HEK293 (cell line): Measurements from ENCODE around the gene DDX20.
A peak's percentile ranks its signal among the peaks of the same experiment; 100 is the strongest.

Experiments
- CTCF ChIA-PET: fragments of 350-600 bp; formaldehyde crosslinking; extraction: SDS; loops from one replicate; lab custom pipeline; 2021; ENCODE audit warnings: antibody characterized with exemption; lab: Yijun Ruan, JAX
- POLR2A ChIA-PET: fragments of 300-600 bp; formaldehyde crosslinking; extraction: SDS; loops from one replicate; lab custom pipeline; 2020; ENCODE audit warnings: antibody characterized with exemption, inconsistent platforms; lab: Yijun Ruan, JAX
- H3K27ac ChIP-seq: fragments of 200-500 bp; sonication (Bioruptor generic); 2 replicates; pipeline ENCODE4 v1.5.1; 2014; ENCODE audit warnings: low read depth, low read length, control low read depth, inconsistent platforms; ENCODE audit errors: extremely low read depth
- H3K36me3 ChIP-seq, 2 experiments: fragments of 200-500 bp in 1 of 2; sonication (Bioruptor generic) in 1 of 2; 1 replicate in 1 of 2; 2 replicates in 1 of 2; pipeline ENCODE4 v1.5.1; 2014 to 2017; ENCODE audit warnings: inconsistent platforms in 2 of 2, low read length in 2 of 2; ENCODE audit not compliant: control insufficient read depth in 2 of 2, insufficient read depth in 1 of 2
- H3K4me1 ChIP-seq: fragments of 200-500 bp; sonication (Bioruptor generic); 2 replicates; pipeline ENCODE4 v1.5.1; 2014; ENCODE audit warnings: mild to moderate bottlenecking, low read length, inconsistent platforms; ENCODE audit not compliant: control insufficient read depth, insufficient read depth
- H3K4me3 ChIP-seq: 2 replicates; pipeline ENCODE4 v1.5.1; 2011; ENCODE audit warnings: low read depth, mild to moderate bottlenecking, control low read depth, low read length, moderate library complexity
- H3K9me3 ChIP-seq: fragments of 200-500 bp; sonication (Bioruptor generic); 2 replicates; pipeline ENCODE4 v1.5.1; 2014; ENCODE audit warnings: low read depth, low read length, inconsistent platforms; ENCODE audit not compliant: control insufficient read depth, insufficient read depth
- BCL11B ChIP-seq: fragments of 450-650 bp; formaldehyde crosslinking; IDR thresholded peaks from 2 replicates; pipeline ENCODE4 v1.5.1; 2016; ENCODE audit warnings: low read depth, missing biosample characterization, missing genetic modification characterization
- EGR2 ChIP-seq: fragments of 450-650 bp; formaldehyde crosslinking; IDR thresholded peaks from 2 replicates; pipeline ENCODE4 v1.5.1; 2016; ENCODE audit warnings: low read depth, missing biosample characterization, missing genetic modification characterization
- GFI1B ChIP-seq: fragments of 450-650 bp; formaldehyde crosslinking; IDR thresholded peaks from 2 replicates; pipeline ENCODE4 v1.5.1; 2016; ENCODE audit warnings: missing biosample characterization, missing genetic modification characterization
- SP3 ChIP-seq: fragments of 450-650 bp; formaldehyde crosslinking; IDR thresholded peaks from 2 replicates; pipeline ENCODE4 v1.5.1; 2016; ENCODE audit warnings: missing biosample characterization, missing genetic modification characterization
- ZFP69B ChIP-seq: fragments of 450-650 bp; formaldehyde crosslinking; IDR thresholded peaks from 2 replicates; pipeline ENCODE4 v1.5.1; 2016; ENCODE audit warnings: missing biosample characterization, missing genetic modification characterization
- ZNF114 ChIP-seq: fragments of 450-650 bp; formaldehyde crosslinking; IDR thresholded peaks from 2 replicates; pipeline ENCODE4 v1.5.0; 2017; ENCODE audit warnings: missing biosample characterization, missing genetic modification characterization
- ZNF174 ChIP-seq: fragments of 450-650 bp; formaldehyde crosslinking; IDR thresholded peaks from 2 replicates; pipeline ENCODE4 v1.5.0; 2017; ENCODE audit warnings: missing biosample characterization, mild to moderate bottlenecking, missing genetic modification characterization
- ZNF274 ChIP-seq, 2 experiments: fragments of 200-500 bp in 1 of 2; fragments of 450-650 bp in 1 of 2; sonication (Bioruptor generic) in 1 of 2; formaldehyde crosslinking in 1 of 2; IDR thresholded peaks; 2 replicates each; pipeline versions ENCODE4 v1.5.1 to v1.6.1; 2014 to 2016; ENCODE audit warnings: borderline replicate concordance in 1 of 2, inconsistent platforms in 1 of 2, low read length in 1 of 2, missing biosample characterization in 1 of 2, missing genetic modification characterization in 1 of 2
- ZNF350 ChIP-seq: fragments of 450-650 bp; formaldehyde crosslinking; IDR thresholded peaks from 2 replicates; pipeline ENCODE4 v1.5.0; 2017; ENCODE audit warnings: missing biosample characterization, mild to moderate bottlenecking, missing genetic modification characterization
- ZNF37A ChIP-seq: fragments of 450-650 bp; IDR thresholded peaks from 2 replicates; pipeline ENCODE4 v1.5.1; 2018; ENCODE audit warnings: missing biosample characterization, missing genetic modification characterization
- ZNF514 ChIP-seq: fragments of 450-650 bp; formaldehyde crosslinking; IDR thresholded peaks from 2 replicates; pipeline ENCODE4 v1.5.1; 2016; ENCODE audit warnings: missing biosample characterization, missing genetic modification characterization
- ZNF530 ChIP-seq: fragments of 450-650 bp; formaldehyde crosslinking; IDR thresholded peaks from 2 replicates; pipeline ENCODE4 v1.5.1; 2016; ENCODE audit warnings: low read depth, missing biosample characterization, missing genetic modification characterization
- ZNF560 ChIP-seq: fragments of 450-650 bp; formaldehyde crosslinking; IDR thresholded peaks from 2 replicates; pipeline ENCODE4 v1.5.1; 2017; ENCODE audit warnings: missing biosample characterization, missing genetic modification characterization, borderline replicate concordance
- ZNF621 ChIP-seq: fragments of 450-650 bp; formaldehyde crosslinking; IDR thresholded peaks from 2 replicates; pipeline ENCODE4 v1.5.1; 2017; ENCODE audit warnings: missing biosample characterization, missing genetic modification characterization
- ZNF658 ChIP-seq: fragments of 450-650 bp; formaldehyde crosslinking; IDR thresholded peaks from 2 replicates; pipeline ENCODE4; 2016; ENCODE audit warnings: missing biosample characterization, missing genetic modification characterization
- ZNF792 ChIP-seq: fragments of 450-650 bp; formaldehyde crosslinking; IDR thresholded peaks from 2 replicates; pipeline ENCODE4 v1.5.1; 2016; ENCODE audit warnings: missing biosample characterization, missing genetic modification characterization
- TF ChIP-seq, protein P1 (sequence below): fragments of 450-650 bp; formaldehyde crosslinking; IDR thresholded peaks from 2 replicates; pipeline ENCODE4 v1.5.1; 2016; ENCODE audit warnings: missing biosample characterization, missing genetic modification characterization
- TF ChIP-seq, protein P2 (sequence below): fragments of 450-650 bp; formaldehyde crosslinking; conservative IDR thresholded peaks from 2 replicates; pipeline ENCODE4 v1.5.1; 2016; ENCODE audit warnings: low read depth, missing biosample characterization, missing genetic modification characterization
- TF ChIP-seq, protein P3 (sequence below): fragments of 450-650 bp; formaldehyde crosslinking; IDR thresholded peaks from 2 replicates; pipeline ENCODE4 v1.5.1; 2017; ENCODE audit warnings: missing biosample characterization, missing genetic modification characterization
- TF ChIP-seq, protein P4 (sequence below): fragments of 450-650 bp; formaldehyde crosslinking; optimal IDR thresholded peaks from 2 replicates; pipeline ENCODE3; 2016; ENCODE audit warnings: missing biosample characterization, mild to moderate bottlenecking, missing genetic modification characterization
- TF ChIP-seq, protein P5 (sequence below): fragments of 450-650 bp; formaldehyde crosslinking; IDR thresholded peaks from 2 replicates; pipeline ENCODE4 v1.5.0; 2017; ENCODE audit warnings: missing biosample characterization, missing genetic modification characterization, borderline replicate concordance

Gene DDX20, protein sequence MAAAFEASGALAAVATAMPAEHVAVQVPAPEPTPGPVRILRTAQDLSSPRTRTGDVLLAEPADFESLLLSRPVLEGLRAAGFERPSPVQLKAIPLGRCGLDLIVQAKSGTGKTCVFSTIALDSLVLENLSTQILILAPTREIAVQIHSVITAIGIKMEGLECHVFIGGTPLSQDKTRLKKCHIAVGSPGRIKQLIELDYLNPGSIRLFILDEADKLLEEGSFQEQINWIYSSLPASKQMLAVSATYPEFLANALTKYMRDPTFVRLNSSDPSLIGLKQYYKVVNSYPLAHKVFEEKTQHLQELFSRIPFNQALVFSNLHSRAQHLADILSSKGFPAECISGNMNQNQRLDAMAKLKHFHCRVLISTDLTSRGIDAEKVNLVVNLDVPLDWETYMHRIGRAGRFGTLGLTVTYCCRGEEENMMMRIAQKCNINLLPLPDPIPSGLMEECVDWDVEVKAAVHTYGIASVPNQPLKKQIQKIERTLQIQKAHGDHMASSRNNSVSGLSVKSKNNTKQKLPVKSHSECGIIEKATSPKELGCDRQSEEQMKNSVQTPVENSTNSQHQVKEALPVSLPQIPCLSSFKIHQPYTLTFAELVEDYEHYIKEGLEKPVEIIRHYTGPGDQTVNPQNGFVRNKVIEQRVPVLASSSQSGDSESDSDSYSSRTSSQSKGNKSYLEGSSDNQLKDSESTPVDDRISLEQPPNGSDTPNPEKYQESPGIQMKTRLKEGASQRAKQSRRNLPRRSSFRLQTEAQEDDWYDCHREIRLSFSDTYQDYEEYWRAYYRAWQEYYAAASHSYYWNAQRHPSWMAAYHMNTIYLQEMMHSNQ

DNA sequence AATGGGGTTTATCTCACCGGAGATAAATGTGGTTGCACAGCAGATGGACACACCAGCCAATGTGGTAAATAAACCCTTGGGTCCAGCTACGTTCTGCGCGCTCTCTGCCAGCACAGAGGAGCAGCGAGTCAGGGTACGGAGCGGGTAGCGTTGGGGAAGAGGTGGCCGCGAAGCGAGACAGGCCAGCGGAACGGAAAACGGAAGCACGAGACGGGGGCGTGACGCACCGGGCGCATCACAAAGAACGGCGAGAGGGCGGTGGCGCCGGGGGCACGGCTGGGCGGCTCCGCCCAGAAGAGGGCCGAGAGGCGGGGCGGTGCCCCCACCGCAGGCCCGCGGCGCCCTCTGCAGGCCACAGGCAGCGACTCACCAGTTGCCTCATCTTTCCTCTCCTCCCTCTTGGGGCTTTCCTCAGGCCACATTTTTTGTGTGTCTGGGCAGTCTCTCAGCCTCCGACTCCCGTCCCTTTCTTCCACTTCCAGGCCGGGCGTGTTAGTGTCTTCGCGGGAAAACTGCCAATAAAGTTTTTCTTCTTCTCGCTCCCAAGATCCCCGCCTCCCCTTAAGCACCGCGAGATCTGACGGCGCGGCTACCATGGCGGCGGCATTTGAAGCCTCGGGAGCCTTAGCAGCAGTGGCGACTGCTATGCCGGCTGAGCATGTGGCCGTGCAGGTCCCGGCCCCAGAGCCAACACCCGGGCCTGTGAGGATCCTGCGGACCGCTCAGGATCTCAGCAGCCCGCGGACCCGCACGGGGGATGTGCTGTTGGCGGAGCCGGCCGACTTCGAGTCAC, at the start of gene DDX20:
Gene DDX20, plus strand, starts transcription at position 571 of the 793 bp plus-strand sequence. Its CDS starts 24 bp downstream, at position 595.
- Histone ChIP-seq H3K27ac (peak within 1 kb of the TSS; percentile 72), H3K4me1 (peaks cover 4% of the 10 kb centered on the region; the same call in 1 of the 2 replicates), H3K4me3 (peak within 1 kb of the TSS; percentile 91), H3K36me3 (peaks cover 7 to 33% of the 10 kb centered on the region in 2 experiments), H3K9me3 (no peaks in the 10 kb centered on the region)
- ChIA-PET CTCF (interaction anchor here (0.6 to 3.8 kb wide), 15 partner anchors 9 to 341 kb away, joined by 3 to 38 read pairs (median 4); no protein-coding TSS in a partner anchor), POLR2A (interaction anchor here (0.6 to 2.4 kb wide), 6 partner anchors 8 to 247 kb away, joined by 3 to 13 read pairs (median 4); partner anchors contain the start of gene INKA2)
- TF ChIP-seq, protein P1, sequence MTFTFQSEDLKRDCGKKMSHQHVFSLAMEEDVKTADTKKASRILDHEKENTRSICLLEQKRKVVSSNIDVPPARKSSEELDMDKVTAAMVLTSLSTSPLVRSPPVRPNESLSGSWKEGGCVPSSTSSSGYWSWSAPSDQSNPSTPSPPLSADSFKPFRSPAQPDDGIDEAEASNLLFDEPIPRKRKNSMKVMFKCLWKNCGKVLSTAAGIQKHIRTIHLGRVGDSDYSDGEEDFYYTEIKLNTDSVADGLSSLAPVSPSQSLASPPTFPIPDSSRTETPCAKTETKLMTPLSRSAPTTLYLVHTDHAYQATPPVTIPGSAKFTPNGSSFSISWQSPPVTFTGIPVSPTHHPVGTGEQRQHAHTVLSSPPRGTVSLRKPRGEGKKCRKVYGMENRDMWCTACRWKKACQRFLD (tag by site-specific recombination) = no peak; the same call in 1 of the 2 replicates
- TF ChIP-seq, protein P2, sequence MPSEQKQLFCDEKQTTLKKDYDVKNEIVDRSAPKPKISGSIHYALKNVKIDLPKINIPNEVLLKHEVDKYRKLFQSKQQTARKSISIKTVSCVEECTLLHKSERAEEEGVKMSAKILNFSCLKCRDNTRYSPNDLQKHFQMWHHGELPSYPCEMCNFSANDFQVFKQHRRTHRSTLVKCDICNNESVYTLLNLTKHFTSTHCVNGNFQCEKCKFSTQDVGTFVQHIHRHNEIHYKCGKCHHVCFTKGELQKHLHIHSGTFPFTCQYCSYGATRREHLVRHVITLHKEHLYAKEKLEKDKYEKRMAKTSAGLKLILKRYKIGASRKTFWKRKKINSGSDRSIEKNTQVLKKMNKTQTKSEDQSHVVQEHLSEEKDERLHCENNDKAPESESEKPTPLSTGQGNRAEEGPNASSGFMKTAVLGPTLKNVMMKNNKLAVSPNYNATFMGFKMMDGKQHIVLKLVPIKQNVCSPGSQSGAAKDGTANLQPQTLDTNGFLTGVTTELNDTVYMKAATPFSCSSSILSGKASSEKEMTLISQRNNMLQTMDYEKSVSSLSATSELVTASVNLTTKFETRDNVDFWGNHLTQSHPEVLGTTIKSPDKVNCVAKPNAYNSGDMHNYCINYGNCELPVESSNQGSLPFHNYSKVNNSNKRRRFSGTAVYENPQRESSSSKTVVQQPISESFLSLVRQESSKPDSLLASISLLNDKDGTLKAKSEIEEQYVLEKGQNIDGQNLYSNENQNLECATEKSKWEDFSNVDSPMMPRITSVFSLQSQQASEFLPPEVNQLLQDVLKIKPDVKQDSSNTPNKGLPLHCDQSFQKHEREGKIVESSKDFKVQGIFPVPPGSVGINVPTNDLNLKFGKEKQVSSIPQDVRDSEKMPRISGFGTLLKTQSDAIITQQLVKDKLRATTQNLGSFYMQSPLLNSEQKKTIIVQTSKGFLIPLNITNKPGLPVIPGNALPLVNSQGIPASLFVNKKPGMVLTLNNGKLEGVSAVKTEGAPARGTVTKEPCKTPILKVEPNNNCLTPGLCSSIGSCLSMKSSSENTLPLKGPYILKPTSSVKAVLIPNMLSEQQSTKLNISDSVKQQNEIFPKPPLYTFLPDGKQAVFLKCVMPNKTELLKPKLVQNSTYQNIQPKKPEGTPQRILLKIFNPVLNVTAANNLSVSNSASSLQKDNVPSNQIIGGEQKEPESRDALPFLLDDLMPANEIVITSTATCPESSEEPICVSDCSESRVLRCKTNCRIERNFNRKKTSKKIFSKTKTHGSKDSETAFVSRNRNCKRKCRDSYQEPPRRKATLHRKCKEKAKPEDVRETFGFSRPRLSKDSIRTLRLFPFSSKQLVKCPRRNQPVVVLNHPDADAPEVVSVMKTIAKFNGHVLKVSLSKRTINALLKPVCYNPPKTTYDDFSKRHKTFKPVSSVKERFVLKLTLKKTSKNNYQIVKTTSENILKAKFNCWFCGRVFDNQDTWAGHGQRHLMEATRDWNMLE = peak; percentile 49
- TF ChIP-seq EGR2 (tag by site-specific recombination) (no peak), BCL11B (tag by site-specific recombination) (peak; percentile 52; the same call in 1 of the 2 replicates), ZNF560 (no peak), ZNF114 (tag by site-specific recombination) (no peak), SP3 (tag by site-specific recombination) (peak; percentile 97), ZNF174 (no peak; the same call in 1 of the 2 replicates), GFI1B (tag by site-specific recombination) (no peak), ZNF792 (tag by site-specific recombination) (no peak), ZNF621 (tag by site-specific recombination) (no peak), ZNF658 (no peak), ZNF37A (0 out of 2 replicates have a peak, but pooled peaks have one; percentile 42), ZNF350 (tag by site-specific recombination) (no peak), ZNF530 (tag by site-specific recombination) (no peak), ZNF514 (tag by site-specific recombination) (no peak), ZFP69B (tag by site-specific recombination) (peak; percentile 55), ZNF274 (IDR thresholded peaks at IDR 0.05; ENCODE audit: low read length) (no peak), ZNF274 (tag by site-specific recombination; IDR thresholded peaks at IDR 0.05; ENCODE audit: borderline replicate concordance) (no peak)
- TF ChIP-seq, protein P3, sequence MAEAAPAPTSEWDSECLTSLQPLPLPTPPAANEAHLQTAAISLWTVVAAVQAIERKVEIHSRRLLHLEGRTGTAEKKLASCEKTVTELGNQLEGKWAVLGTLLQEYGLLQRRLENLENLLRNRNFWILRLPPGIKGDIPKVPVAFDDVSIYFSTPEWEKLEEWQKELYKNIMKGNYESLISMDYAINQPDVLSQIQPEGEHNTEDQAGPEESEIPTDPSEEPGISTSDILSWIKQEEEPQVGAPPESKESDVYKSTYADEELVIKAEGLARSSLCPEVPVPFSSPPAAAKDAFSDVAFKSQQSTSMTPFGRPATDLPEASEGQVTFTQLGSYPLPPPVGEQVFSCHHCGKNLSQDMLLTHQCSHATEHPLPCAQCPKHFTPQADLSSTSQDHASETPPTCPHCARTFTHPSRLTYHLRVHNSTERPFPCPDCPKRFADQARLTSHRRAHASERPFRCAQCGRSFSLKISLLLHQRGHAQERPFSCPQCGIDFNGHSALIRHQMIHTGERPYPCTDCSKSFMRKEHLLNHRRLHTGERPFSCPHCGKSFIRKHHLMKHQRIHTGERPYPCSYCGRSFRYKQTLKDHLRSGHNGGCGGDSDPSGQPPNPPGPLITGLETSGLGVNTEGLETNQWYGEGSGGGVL = peak; percentile 98
- TF ChIP-seq, protein P4, sequence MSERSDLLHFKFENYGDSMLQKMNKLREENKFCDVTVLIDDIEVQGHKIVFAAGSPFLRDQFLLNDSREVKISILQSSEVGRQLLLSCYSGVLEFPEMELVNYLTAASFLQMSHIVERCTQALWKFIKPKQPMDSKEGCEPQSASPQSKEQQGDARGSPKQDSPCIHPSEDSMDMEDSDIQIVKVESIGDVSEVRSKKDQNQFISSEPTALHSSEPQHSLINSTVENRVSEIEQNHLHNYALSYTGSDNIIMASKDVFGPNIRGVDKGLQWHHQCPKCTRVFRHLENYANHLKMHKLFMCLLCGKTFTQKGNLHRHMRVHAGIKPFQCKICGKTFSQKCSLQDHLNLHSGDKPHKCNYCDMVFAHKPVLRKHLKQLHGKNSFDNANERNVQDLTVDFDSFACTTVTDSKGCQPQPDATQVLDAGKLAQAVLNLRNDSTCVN (tag by site-specific recombination) = peak; percentile 84
- TF ChIP-seq, protein P5, sequence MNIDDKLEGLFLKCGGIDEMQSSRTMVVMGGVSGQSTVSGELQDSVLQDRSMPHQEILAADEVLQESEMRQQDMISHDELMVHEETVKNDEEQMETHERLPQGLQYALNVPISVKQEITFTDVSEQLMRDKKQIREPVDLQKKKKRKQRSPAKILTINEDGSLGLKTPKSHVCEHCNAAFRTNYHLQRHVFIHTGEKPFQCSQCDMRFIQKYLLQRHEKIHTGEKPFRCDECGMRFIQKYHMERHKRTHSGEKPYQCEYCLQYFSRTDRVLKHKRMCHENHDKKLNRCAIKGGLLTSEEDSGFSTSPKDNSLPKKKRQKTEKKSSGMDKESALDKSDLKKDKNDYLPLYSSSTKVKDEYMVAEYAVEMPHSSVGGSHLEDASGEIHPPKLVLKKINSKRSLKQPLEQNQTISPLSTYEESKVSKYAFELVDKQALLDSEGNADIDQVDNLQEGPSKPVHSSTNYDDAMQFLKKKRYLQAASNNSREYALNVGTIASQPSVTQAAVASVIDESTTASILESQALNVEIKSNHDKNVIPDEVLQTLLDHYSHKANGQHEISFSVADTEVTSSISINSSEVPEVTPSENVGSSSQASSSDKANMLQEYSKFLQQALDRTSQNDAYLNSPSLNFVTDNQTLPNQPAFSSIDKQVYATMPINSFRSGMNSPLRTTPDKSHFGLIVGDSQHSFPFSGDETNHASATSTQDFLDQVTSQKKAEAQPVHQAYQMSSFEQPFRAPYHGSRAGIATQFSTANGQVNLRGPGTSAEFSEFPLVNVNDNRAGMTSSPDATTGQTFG (tag by site-specific recombination) = 0 out of 2 replicates have a peak, but pooled peaks have one; percentile 15
